Mesendoderm (in vitro differentiated cells): ENCODE measurements around the gene NUP107.

Experiments
- DNase-seq: peaks from one replicate; pipeline ENCODE4 v3.0.0; 2013
- H2AK5ac ChIP-seq: 2 replicates; pipeline ENCODE4 v1.6.1; 2013; ENCODE audit warnings: low read length, inconsistent platforms
- H2BK120ac ChIP-seq: 2 replicates; pipeline ENCODE4 v1.6.1; 2013; ENCODE audit warnings: low read depth, mild to moderate bottlenecking, low read length, moderate library complexity, mixed read lengths
- H2BK15ac ChIP-seq: replicated peaks from 2 replicates; pipeline ENCODE4 v1.6.1; 2013; ENCODE audit warnings: low read depth, mild to moderate bottlenecking, moderate library complexity
- H2BK5ac ChIP-seq: 2 replicates; pipeline ENCODE4 v1.6.1; 2013; ENCODE audit warnings: low read length, inconsistent platforms
- H3K18ac ChIP-seq: 2 replicates; pipeline ENCODE4 v1.6.1; 2013; ENCODE audit warnings: mild to moderate bottlenecking, low read length, mixed read lengths
- H3K23ac ChIP-seq: one replicate; pipeline ENCODE4 v1.6.1; 2013; ENCODE audit warnings: low read length
- H3K27ac ChIP-seq: 2 replicates; pipeline ENCODE4 v1.5.1; 2013; ENCODE audit warnings: low read depth, mild to moderate bottlenecking, inconsistent platforms, low read length, moderate library complexity
- H3K27me3 ChIP-seq: 2 replicates; pipeline ENCODE4 v1.6.1; 2013; ENCODE audit warnings: low read length, control low read depth, mild to moderate bottlenecking, inconsistent platforms; ENCODE audit not compliant: insufficient read depth, poor library complexity
- H3K36me3 ChIP-seq: 2 replicates; pipeline ENCODE4 v1.6.1; 2013; ENCODE audit warnings: low read length, inconsistent platforms; ENCODE audit not compliant: control insufficient read depth, insufficient read depth
- H3K4ac ChIP-seq: one replicate; pipeline ENCODE4 v1.6.1; 2013; ENCODE audit warnings: low read depth, mild to moderate bottlenecking, low read length, moderate library complexity
- H3K4me1 ChIP-seq: 2 replicates; pipeline ENCODE4 v1.6.1; 2013; ENCODE audit warnings: low read depth, low read length, inconsistent platforms; ENCODE audit not compliant: control insufficient read depth
- H3K4me2 ChIP-seq: 2 replicates; pipeline ENCODE4 v1.6.1; 2013; ENCODE audit warnings: low read length
- H3K4me3 ChIP-seq: 2 replicates; pipeline ENCODE4 v1.5.1; 2013; ENCODE audit warnings: mild to moderate bottlenecking, low read length
- H3K56ac ChIP-seq: one replicate; pipeline ENCODE4 v1.6.1; 2013; ENCODE audit warnings: low read length
- H3K79me1 ChIP-seq: 2 replicates; pipeline ENCODE4 v1.6.1; 2013; ENCODE audit warnings: low read length, inconsistent platforms
- H3K79me2 ChIP-seq: 2 replicates; pipeline ENCODE4 v1.6.1; 2013; ENCODE audit warnings: mild to moderate bottlenecking, low read length; ENCODE audit not compliant: control insufficient read depth, insufficient read depth
- H3K9ac ChIP-seq: 2 replicates; pipeline ENCODE4 v1.6.1; 2013; ENCODE audit warnings: low read length, inconsistent platforms
- H4K5ac ChIP-seq: one replicate; pipeline ENCODE4 v1.6.1; 2013; ENCODE audit warnings: low read length
- H4K8ac ChIP-seq: one replicate; pipeline ENCODE4 v1.6.1; 2013; ENCODE audit warnings: low read depth, mild to moderate bottlenecking, control low read depth, low read length, moderate library complexity
- WGBS: extraction: QIAGEN DNeasy Blood & Tissue Kit; methylation state at CpG from one replicate; pipeline ENCODE4 v1.1.7; 2013; ENCODE audit warnings: low lambda C conversion rate, missing lambda C conversion rate; ENCODE audit not compliant: insufficient coverage; ENCODE audit errors: extremely low coverage; 5-methylcytosine and 5-hydroxymethylcytosine counted together

Gene NUP107

GRCh38 chr12:68769941-68770340 is 83.2 kb downstream of the NUP107 start:
- Histone ChIP-seq H3K27ac (no peak overlapping the region), H2BK5ac (no peak overlapping the region), H3K79me2 (no peaks in the 10 kb centered on the region), H3K4me1 (no peaks in the 10 kb centered on the region), H3K4me3 (no peak overlapping the region), H3K36me3 (no peaks in the 10 kb centered on the region), H2BK15ac (no peak overlapping the region), H3K4me2 (no peak overlapping the region), H3K18ac (no peak overlapping the region), H3K23ac (no peak overlapping the region), H3K79me1 (no peaks in the 10 kb centered on the region), H3K4ac (no peak overlapping the region), H4K8ac (no peak overlapping the region), H3K9ac (no peak overlapping the region), H2AK5ac (no peak overlapping the region), H4K5ac (no peak overlapping the region), H3K27me3 (no peaks in the 10 kb centered on the region), H2BK120ac (no peak overlapping the region), H3K56ac (no peak overlapping the region)
- no CpG with 5 or more reads among the region's 1 CpG for WGBS
- no peak for DNase-seq

DNA sequence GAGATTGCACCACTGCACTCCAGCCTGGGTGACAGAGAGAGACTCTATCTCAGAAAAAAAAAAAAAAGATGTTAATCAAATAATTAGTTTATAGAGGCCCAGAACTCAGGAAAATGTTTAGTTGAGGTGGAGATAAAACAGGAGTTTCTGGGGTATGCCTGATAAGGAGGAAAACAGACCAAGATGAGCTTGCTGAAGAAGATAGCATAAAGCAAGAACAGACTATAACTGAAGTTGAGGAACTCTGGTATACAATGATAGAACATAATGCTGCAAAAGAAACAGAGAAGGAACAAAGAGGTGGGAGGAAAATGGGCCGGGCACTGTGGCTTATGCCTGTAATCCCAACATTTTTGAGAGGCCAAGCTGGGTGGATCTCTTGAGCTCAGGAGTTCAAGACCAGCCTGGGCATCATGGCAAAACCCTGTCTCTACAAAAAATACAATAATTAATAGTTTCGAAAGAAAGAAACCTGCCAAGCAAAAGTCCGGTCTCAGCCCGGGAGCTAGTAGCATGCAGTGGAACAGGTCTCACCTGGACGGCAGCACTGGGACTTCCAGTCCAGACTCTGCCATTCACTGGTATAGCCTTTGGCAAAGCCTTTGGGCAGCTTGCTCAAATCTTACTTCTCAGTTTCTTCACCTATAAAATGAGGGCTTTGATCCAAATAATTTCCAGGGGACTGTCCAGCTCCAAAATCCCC is 84.6 kb downstream of the NUP107 start:
- H3K36me3 ChIP-seq, result no peaks in the 10 kb centered on the region
- no peaks in the 10 kb centered on the region for H3K4me1 ChIP-seq
- no peak overlapping the region for H3K18ac ChIP-seq
- H3K79me2 ChIP-seq, result no peaks in the 10 kb centered on the region
- no peak for DNase-seq
- H2BK120ac ChIP-seq, result no peak overlapping the region
- H3K9ac ChIP-seq, result no peak overlapping the region
- H3K4me3 ChIP-seq, result no peak overlapping the region
- no peak overlapping the region for H3K56ac ChIP-seq
- H2BK5ac ChIP-seq, result no peak overlapping the region
- H3K23ac ChIP-seq, result no peak overlapping the region
- no CpG with 5 or more reads among the region's 5 CpGs for WGBS
- no peaks in the 10 kb centered on the region for H3K27me3 ChIP-seq
- H2AK5ac ChIP-seq, result no peak overlapping the region
- no peaks in the 10 kb centered on the region for H3K79me1 ChIP-seq
- H4K8ac ChIP-seq, result no peak overlapping the region
- H4K5ac ChIP-seq, result no peak overlapping the region
- no peak overlapping the region for H3K27ac ChIP-seq
- no peak overlapping the region for H2BK15ac ChIP-seq
- H3K4ac ChIP-seq, result no peak overlapping the region
- H3K4me2 ChIP-seq, result no peak overlapping the region

DNA sequence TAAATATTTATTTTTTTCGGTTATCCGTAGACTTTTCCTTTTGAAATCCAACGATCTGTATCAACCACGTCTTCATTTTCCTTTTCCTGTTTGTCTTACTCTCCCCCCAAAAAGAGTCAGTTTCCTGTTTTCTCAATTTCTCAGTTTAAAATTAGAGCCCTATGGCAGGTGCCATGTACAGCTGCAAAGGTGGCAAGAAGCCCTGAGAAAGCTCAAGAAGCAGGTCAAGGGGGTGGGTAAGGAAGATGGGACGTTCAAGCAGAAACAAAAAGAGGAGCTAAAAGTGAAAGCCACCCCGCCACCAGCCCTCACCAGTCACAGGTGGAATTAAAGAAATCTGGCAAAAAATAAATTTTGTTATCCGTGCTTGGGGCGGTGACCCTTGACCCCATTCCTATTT is 85.9 kb downstream of the NUP107 start:
- no peak overlapping the region for H3K4ac ChIP-seq
- H3K4me1 ChIP-seq, result no peaks in the 10 kb centered on the region
- no peaks in the 10 kb centered on the region for H3K36me3 ChIP-seq
- H3K18ac ChIP-seq, result no peak overlapping the region
- H3K79me2 ChIP-seq, result no peaks in the 10 kb centered on the region
- WGBS, result no CpG with 5 or more reads among the region's 8 CpGs
- no peak overlapping the region for H4K8ac ChIP-seq
- H3K23ac ChIP-seq, result no peak overlapping the region
- H2BK15ac ChIP-seq, result no peak overlapping the region
- H3K9ac ChIP-seq, result no peak overlapping the region
- H2BK120ac ChIP-seq, result no peak overlapping the region
- H2AK5ac ChIP-seq, result no peak overlapping the region
- H4K5ac ChIP-seq, result no peak overlapping the region
- no peak overlapping the region for H3K56ac ChIP-seq
- no peaks in the 10 kb centered on the region for H3K79me1 ChIP-seq
- H2BK5ac ChIP-seq, result no peak overlapping the region
- H3K4me2 ChIP-seq, result no peak overlapping the region
- no peak overlapping the region for H3K27ac ChIP-seq
- no peaks in the 10 kb centered on the region for H3K27me3 ChIP-seq
- no peak for DNase-seq
- H3K4me3 ChIP-seq, result no peak overlapping the region

DNA sequence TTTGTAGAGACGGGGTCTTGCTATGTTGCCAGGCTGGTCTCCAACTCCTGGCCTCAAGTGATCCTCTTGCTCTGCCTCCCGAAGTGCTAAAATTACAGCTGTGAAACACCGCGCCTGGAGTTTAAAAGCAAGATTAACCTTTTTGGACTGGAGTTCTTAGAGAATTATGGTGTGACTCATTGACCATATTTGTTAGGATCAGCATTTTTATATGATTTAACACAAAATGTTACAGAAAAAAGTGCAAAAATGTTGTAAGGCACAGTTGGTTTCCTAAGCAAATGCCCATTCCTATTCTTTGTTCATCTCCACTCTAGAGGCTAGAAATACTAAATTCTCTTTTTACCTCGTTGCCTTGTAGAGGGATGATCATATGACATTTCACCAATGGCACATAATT is 86.8 kb downstream of the NUP107 start:
- Histone ChIP-seq H3K27me3 (no peaks in the 10 kb centered on the region), H2BK15ac (no peak overlapping the region), H3K79me1 (no peaks in the 10 kb centered on the region), H3K9ac (no peak overlapping the region), H2BK5ac (no peak overlapping the region), H4K5ac (no peak overlapping the region), H3K36me3 (no peaks in the 10 kb centered on the region), H2BK120ac (no peak overlapping the region), H3K23ac (no peak overlapping the region), H3K79me2 (no peaks in the 10 kb centered on the region), H3K4me3 (no peak overlapping the region), H3K4me2 (no peak overlapping the region), H3K56ac (no peak overlapping the region), H3K4ac (no peak overlapping the region), H2AK5ac (no peak overlapping the region), H3K18ac (no peak overlapping the region), H3K27ac (no peak overlapping the region), H3K4me1 (no peaks in the 10 kb centered on the region), H4K8ac (no peak overlapping the region)
- no peak for DNase-seq
- no CpG with 5 or more reads among the region's 5 CpGs for WGBS

DNA sequence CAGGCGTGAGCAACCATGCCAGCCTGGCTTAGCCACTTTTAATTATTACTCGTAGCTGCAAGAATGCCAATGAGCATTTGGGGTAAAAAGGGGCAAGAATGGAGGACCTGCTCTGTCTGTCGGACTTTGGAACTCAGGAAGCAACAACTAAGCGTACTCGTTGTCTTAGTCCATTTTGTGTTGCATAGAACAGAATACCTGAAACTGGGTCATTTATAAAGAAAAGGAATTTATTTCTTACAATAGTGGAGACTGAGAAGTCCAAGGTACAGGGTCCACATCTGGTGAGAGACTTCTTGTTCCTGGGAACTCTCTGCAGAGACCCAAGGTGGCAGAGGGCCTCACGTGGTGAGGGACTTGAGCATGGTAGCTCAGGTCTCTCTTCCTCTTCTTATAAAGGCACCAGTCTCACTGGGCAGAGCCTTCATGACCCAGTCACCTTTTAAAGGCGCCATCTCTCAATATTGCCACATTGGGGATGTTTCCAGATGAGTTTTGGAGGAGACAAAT is 88.4 kb downstream of the NUP107 start:
- no CpG with 5 or more reads among the region's 7 CpGs for WGBS
- no peak for DNase-seq

More for the DNA sequence above, 88.4 kb downstream of the NUP107 start:
- H3K4me1 ChIP-seq, result no peaks in the 10 kb centered on the region
- no peaks in the 10 kb centered on the region for H3K27me3 ChIP-seq
- H2BK120ac ChIP-seq, result no peak overlapping the region
- H2BK5ac ChIP-seq, result no peak overlapping the region
- no peak overlapping the region for H3K23ac ChIP-seq
- H3K18ac ChIP-seq, result no peak overlapping the region
- no peak overlapping the region for H3K27ac ChIP-seq
- H4K8ac ChIP-seq, result no peak overlapping the region
- no peak overlapping the region for H3K4me3 ChIP-seq
- no peak overlapping the region for H3K56ac ChIP-seq
- no peak overlapping the region for H2BK15ac ChIP-seq
- no peak overlapping the region for H2AK5ac ChIP-seq
- no peaks in the 10 kb centered on the region for H3K36me3 ChIP-seq
- H3K9ac ChIP-seq, result no peak overlapping the region
- H4K5ac ChIP-seq, result no peak overlapping the region
- no peaks in the 10 kb centered on the region for H3K79me1 ChIP-seq
- no peaks in the 10 kb centered on the region for H3K79me2 ChIP-seq
- no peak overlapping the region for H3K4ac ChIP-seq
- no peak overlapping the region for H3K4me2 ChIP-seq
